ENCODE data around the gene TEP1.

- TF ChIP-seq, protein P1, sequence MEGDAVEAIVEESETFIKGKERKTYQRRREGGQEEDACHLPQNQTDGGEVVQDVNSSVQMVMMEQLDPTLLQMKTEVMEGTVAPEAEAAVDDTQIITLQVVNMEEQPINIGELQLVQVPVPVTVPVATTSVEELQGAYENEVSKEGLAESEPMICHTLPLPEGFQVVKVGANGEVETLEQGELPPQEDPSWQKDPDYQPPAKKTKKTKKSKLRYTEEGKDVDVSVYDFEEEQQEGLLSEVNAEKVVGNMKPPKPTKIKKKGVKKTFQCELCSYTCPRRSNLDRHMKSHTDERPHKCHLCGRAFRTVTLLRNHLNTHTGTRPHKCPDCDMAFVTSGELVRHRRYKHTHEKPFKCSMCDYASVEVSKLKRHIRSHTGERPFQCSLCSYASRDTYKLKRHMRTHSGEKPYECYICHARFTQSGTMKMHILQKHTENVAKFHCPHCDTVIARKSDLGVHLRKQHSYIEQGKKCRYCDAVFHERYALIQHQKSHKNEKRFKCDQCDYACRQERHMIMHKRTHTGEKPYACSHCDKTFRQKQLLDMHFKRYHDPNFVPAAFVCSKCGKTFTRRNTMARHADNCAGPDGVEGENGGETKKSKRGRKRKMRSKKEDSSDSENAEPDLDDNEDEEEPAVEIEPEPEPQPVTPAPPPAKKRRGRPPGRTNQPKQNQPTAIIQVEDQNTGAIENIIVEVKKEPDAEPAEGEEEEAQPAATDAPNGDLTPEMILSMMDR (IDR thresholded peaks at IDR 0.05), result no peak
- no peak for TF ChIP-seq POLR2A (IDR thresholded peaks at IDR 0.05)
Observed at GRCh38 chr14:20384321-20384720, 29.0 kb downstream of the TEP1 start.

Measured in lower leg skin (tissue), 3 donors.